ENCODE data around the gene APIP.

The APIP gene

DNA sequence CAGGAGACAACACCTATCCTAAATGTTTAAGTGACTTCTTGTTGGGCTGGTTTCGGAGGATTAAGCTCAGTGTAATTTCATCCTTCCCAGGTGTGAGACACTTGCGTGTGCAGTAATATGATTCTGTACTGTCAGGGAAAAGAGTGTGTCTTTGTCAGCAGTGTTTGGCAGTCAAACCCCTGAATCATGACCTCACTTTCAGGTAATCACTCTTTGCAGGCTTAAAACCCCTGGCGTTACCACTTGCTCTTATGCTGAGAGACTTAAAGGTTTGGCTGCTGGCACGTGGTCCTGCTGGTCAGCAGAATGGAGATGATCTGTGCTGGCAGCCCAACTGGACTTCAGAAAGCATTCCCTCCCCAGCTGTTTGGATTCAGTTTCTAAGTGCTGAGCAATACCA is 56.1 kb downstream of the APIP start:
- DNase-seq (ENCODE audit: low read depth in 2 of 2), result no peak
- no peak overlapping the region for H3K4me3 ChIP-seq (replicated peaks in 1 of 2; ENCODE audit: low read depth in 2 of 2, low read length in 2 of 2)
- TF ChIP-seq, protein P1, sequence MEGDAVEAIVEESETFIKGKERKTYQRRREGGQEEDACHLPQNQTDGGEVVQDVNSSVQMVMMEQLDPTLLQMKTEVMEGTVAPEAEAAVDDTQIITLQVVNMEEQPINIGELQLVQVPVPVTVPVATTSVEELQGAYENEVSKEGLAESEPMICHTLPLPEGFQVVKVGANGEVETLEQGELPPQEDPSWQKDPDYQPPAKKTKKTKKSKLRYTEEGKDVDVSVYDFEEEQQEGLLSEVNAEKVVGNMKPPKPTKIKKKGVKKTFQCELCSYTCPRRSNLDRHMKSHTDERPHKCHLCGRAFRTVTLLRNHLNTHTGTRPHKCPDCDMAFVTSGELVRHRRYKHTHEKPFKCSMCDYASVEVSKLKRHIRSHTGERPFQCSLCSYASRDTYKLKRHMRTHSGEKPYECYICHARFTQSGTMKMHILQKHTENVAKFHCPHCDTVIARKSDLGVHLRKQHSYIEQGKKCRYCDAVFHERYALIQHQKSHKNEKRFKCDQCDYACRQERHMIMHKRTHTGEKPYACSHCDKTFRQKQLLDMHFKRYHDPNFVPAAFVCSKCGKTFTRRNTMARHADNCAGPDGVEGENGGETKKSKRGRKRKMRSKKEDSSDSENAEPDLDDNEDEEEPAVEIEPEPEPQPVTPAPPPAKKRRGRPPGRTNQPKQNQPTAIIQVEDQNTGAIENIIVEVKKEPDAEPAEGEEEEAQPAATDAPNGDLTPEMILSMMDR (IDR thresholded peaks at IDR 0.05; ENCODE audit: low read depth, low read length), result no peak

DNA sequence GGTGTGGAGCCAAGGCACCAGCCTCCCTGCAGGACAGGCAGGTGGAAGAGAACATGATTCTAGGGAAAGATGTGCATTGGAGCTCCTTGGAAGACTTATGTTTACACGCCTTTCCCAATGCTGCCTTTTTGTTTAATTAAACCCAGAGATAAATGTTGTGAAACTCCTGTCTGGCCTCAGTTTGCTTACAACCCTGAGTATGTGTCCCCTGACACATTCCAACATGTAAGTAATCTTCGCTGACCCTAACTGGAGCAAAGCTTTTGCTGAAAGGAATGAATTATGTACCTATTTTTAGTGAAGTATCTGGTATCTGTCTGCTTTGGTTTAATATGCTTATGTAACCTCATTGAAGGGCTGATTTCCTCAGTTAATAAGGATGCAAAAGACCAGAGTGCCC is 56.7 kb downstream of the APIP start:
- no peak for DNase-seq (ENCODE audit: low read depth in 2 of 2)
- TF ChIP-seq, protein P1 (IDR thresholded peaks at IDR 0.05; ENCODE audit: low read depth, low read length), result no peak
- no peak overlapping the region for H3K4me3 ChIP-seq (replicated peaks in 1 of 2; ENCODE audit: low read depth in 2 of 2, low read length in 2 of 2)

DNA sequence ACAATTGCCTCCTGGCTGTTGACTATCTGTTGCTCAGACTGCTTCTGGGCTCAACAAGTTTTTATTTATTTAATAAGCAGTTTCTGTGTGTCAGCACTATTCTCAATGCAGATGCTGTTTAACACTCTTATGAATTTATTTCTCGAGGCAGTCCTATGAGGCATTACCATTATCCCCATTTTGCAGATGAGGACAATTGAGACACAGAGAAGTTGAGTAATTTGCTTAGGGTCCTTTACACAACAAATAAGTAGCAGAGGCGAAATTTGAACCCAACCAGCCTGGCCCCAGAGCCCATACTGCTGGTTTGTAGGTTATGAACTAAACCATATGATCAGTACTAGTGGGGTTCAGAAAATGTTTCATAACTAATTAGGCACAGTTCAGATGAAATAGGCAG is 58.7 kb downstream of the APIP start:
- DNase-seq (ENCODE audit: low read depth in 2 of 2), result no peak
- no peak overlapping the region for H3K4me3 ChIP-seq (replicated peaks in 1 of 2; ENCODE audit: low read depth in 2 of 2, low read length in 2 of 2)
- TF ChIP-seq, protein P1 (IDR thresholded peaks at IDR 0.05; ENCODE audit: low read depth, low read length), result no peak

DNA sequence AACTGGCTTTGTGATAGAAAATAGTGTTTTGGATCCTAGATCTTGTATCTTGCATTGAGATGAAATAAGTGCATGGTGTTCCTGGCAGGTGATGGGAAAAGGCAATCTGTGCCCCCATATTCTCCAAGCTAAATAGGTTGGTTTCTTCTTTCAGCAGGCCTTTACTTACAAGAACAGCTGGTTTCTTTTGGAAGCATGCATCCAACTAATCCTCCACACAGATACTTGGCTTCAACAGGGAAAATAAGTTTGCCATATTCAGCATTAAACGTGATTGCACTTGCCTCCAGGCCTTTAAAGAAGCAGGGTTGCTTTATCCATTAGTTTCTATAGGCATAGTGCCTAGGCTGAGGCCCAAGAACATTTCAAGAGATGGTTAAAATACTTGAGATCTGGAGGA is 59.9 kb downstream of the APIP start:
- no peak overlapping the region for H3K4me3 ChIP-seq (replicated peaks in 1 of 2; ENCODE audit: low read depth in 2 of 2, low read length in 2 of 2)
- DNase-seq (ENCODE audit: low read depth in 2 of 2), result no peak
- TF ChIP-seq, protein P1 (IDR thresholded peaks at IDR 0.05; ENCODE audit: low read depth, low read length), result no peak

DNA sequence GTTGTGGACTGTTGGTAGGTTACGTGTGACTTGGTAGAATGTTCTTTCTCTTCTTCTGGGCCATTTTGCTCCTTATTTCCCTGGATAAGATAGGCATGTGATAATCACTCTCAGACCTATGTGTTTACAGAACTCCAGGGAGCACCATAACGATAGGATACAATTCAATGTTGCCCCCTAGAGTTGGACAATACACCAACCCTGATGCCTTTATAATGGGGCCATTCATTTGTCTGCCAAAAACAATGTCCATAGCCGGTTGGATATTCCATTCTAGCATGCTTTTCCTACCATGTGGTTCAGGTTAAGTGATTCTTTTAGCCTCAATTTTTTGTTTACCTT is 60.5 kb downstream of the APIP start:
- no peak overlapping the region for H3K4me3 ChIP-seq (replicated peaks in 1 of 2; ENCODE audit: low read depth in 2 of 2, low read length in 2 of 2)
- no peak for DNase-seq (ENCODE audit: low read depth in 2 of 2)
- TF ChIP-seq, protein P1 (IDR thresholded peaks at IDR 0.05; ENCODE audit: low read depth, low read length), result no peak

DNA sequence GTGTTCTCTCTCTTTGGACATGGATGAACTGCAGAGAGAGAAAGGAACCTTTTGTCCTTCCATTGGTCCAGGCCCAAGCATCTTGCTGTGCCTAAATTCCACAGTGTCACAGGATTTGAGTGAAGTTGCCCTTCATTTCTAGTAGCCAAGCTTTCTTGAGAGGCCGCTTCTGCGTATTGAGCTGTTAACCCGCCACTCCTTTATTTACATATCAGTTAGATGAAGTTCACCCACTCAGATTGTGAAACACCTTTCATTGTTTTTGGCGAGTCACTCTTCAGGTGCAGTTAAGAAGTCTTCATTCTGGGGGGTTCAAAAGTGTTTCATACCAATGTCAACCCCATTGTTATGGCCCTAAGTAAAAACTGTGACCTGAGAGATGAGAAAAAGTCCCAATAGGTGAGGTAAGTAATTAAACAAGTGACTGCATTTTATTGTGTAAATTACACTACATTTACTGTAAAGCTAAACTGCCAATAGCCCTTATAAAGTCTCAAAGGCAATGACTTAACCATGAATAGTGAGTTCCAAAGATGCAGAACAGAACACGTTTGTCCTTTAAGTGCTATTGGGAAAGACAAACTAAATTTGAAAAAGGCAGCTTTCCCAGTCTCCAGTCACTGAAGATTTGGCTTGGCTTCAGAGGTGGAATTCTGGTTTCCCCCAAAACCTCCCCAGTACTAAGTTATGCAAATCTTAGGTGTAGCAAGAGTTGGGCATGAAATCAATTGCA is 61.0 kb downstream of the APIP start:
- no peak overlapping the region for H3K4me3 ChIP-seq (replicated peaks in 1 of 2; ENCODE audit: low read depth in 2 of 2, low read length in 2 of 2)
- peak in 1 of 2 donors; percentile 35 for DNase-seq (ENCODE audit: low read depth in 2 of 2)
- TF ChIP-seq, protein P1 (IDR thresholded peaks at IDR 0.05; ENCODE audit: low read depth, low read length), result no peak

DNA sequence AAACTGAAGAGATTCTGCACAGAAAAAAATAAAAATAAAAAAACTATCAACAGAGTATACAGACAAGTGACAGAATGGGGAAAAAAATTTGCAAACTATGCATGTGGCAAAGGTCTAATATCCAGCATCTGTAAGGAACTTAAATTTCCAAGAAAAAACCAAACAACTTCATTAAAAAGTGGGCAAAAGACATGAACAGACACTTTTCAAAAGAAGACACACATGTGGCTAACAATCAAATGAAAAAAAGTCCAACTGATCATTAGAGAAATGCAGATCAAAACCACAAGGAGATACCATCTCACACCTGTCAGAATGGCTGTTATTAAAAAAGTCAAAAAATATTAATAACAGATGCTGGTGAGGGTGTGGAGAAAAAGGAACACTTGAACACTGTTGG is 64.3 kb downstream of the APIP start:
- TF ChIP-seq, protein P1 (IDR thresholded peaks at IDR 0.05; ENCODE audit: low read depth, low read length), result no peak
- DNase-seq (ENCODE audit: low read depth in 2 of 2), result no peak
- no peak overlapping the region for H3K4me3 ChIP-seq (replicated peaks in 1 of 2; ENCODE audit: low read depth in 2 of 2, low read length in 2 of 2)
